KMS-11 (cell line): ENCODE results near the gene INO80B.
"Not testable (repeated sequence)": the region's sequence is repeated elsewhere in the genome, so short reads cannot be mapped to it uniquely, and the experiment has no call there.

Experiments used
- H2AFZ ChIP-seq: fragments of 200-600 bp; sonication (generic); 2 replicates; pipeline ENCODE4 v1.6.1; 2016; ENCODE audit warnings: antibody characterized with exemption, mixed run types, low read depth
- H3K27ac ChIP-seq: fragments of 200-600 bp; sonication (generic); 2 replicates; pipeline ENCODE4 v1.6.1; 2016; ENCODE audit warnings: mild to moderate bottlenecking, mixed run types
- H3K27me3 ChIP-seq: fragments of 200-600 bp; sonication (generic); 2 replicates; pipeline ENCODE4 v1.6.1; 2017; ENCODE audit warnings: mild to moderate bottlenecking, low read depth, mixed run types, moderate library complexity; ENCODE audit not compliant: insufficient read depth
- H3K36me3 ChIP-seq: fragments of 200-600 bp; sonication (generic); 2 replicates; pipeline ENCODE4 v1.6.1; 2017; ENCODE audit warnings: mild to moderate bottlenecking, mixed run types; ENCODE audit not compliant: insufficient read depth
- H3K4me1 ChIP-seq: fragments of 200-600 bp; sonication (generic); 2 replicates; pipeline ENCODE4 v1.6.1; 2016; ENCODE audit warnings: mild to moderate bottlenecking, low read depth, mixed run types; ENCODE audit not compliant: poor library complexity, severe bottlenecking
- H3K4me2 ChIP-seq: fragments of 200-600 bp; sonication (generic); 2 replicates; pipeline ENCODE4 v1.7.0; 2016; ENCODE audit warnings: mild to moderate bottlenecking, mixed run types
- H3K4me3 ChIP-seq: fragments of 200-600 bp; sonication (generic); IDR thresholded peaks from 2 replicates; pipeline ENCODE4 v1.6.1; 2017; ENCODE audit warnings: low read depth, low read length, mixed read lengths; ENCODE audit not compliant: insufficient read depth
- H3K79me2 ChIP-seq: fragments of 200-600 bp; sonication (generic); 2 replicates; pipeline ENCODE4 v1.6.1; 2016; ENCODE audit warnings: low read depth, mixed run types; ENCODE audit not compliant: insufficient read depth
- H3K9ac ChIP-seq: fragments of 200-600 bp; sonication (generic); 2 replicates; pipeline ENCODE4 v1.6.1; 2016; ENCODE audit warnings: mild to moderate bottlenecking, mixed run types
- H4K20me1 ChIP-seq: fragments of 200-600 bp; sonication (generic); 2 replicates; pipeline ENCODE4 v1.6.1; 2016; ENCODE audit warnings: mild to moderate bottlenecking, mixed run types; ENCODE audit not compliant: insufficient read depth
- CTCF ChIP-seq: fragments of 200-600 bp; sonication (generic); conservative IDR thresholded peaks from 2 replicates; pipeline ENCODE4 v1.6.1; 2017; ENCODE audit warnings: low read depth, mild to moderate bottlenecking, antibody characterized with exemption, low read length, moderate library complexity, mixed read lengths

The INO80B gene

GRCh38 chr2:74474899-74475298 lies 20.0 kb downstream of the INO80B start:
- Histone ChIP-seq H3K27ac (no peak overlapping the region), H4K20me1 (no peaks in the 10 kb centered on the region), H3K4me2 (no peak overlapping the region), H3K4me1 (peaks cover 25% of the 10 kb centered on the region), H3K9ac (no peak overlapping the region), H2AFZ (no peak overlapping the region), H3K79me2 (peaks cover 7% of the 10 kb centered on the region; the same call in 1 of the 2 replicates), H3K4me3 (no peak overlapping the region), H3K27me3 (no peaks in the 10 kb centered on the region), H3K36me3 (no peaks in the 10 kb centered on the region)
- peak; percentile 52 for TF ChIP-seq CTCF

GRCh38 chr2:74481431-74481830 lies 26.5 kb downstream of the INO80B start:
- H2AFZ ChIP-seq: no peak overlapping the region; the same call in 1 of the 2 replicates
- no peaks in the 10 kb centered on the region for H3K27me3 ChIP-seq
- H4K20me1 ChIP-seq: no peaks in the 10 kb centered on the region
- TF ChIP-seq CTCF: no peak
- peak overlapping the region; percentile 90; the same call in 1 of the 2 replicates for H3K9ac ChIP-seq
- peaks cover 15% of the 10 kb centered on the region for H3K4me1 ChIP-seq
- H3K4me2 ChIP-seq: peak overlapping the region; percentile 97
- H3K27ac ChIP-seq: no peak overlapping the region
- H3K4me3 ChIP-seq: no peak overlapping the region
- H3K79me2 ChIP-seq: peaks cover 18% of the 10 kb centered on the region
- no peaks in the 10 kb centered on the region for H3K36me3 ChIP-seq

GRCh38 chr2:74481961-74482800 lies 27.3 kb downstream of the INO80B start:
- TF ChIP-seq CTCF: no peak
- Histone ChIP-seq H3K79me2 (peaks cover 18% of the 10 kb centered on the region), H3K4me2 (peak overlapping the region; percentile 97), H2AFZ (peak overlapping the region; percentile 99), H3K4me3 (no peak overlapping the region), H3K36me3 (no peaks in the 10 kb centered on the region), H4K20me1 (no peaks in the 10 kb centered on the region), H3K9ac (peak overlapping the region; percentile 90), H3K27me3 (no peaks in the 10 kb centered on the region), H3K27ac (peak overlapping the region; percentile 75), H3K4me1 (peaks cover 15% of the 10 kb centered on the region)

- Histone ChIP-seq H4K20me1 (no peaks in the 10 kb centered on the region), H3K27ac (peak within 1 kb of the TSS; percentile 75), H3K4me3 (no peak within 1 kb of the TSS), H3K9ac (peak within 1 kb of the TSS; percentile 90), H3K27me3 (no peaks in the 10 kb centered on the region), H2AFZ (peak within 1 kb of the TSS; percentile 99), H3K79me2 (peaks cover 18% of the 10 kb centered on the region), H3K4me2 (peak within 1 kb of the TSS; percentile 97), H3K36me3 (no peaks in the 10 kb centered on the region), H3K4me1 (peaks cover 15% of the 10 kb centered on the region)
- TF ChIP-seq CTCF: peak; percentile 89
Measured at GRCh38 chr2:74482801-74483674, 28.2 kb downstream of the INO80B start, which contains the start of the genes CCDC142 and TTC31. Gene CCDC142, minus strand, starts transcription at chr2:74482998. Its CDS starts 161 bp downstream, at chr2:74482837. Gene TTC31, plus strand, starts transcription at chr2:74483081. Its CDS starts 15 bp downstream, at chr2:74483096.

- not testable (repeated sequence) for H4K20me1 ChIP-seq, H3K27ac ChIP-seq, H3K27me3 ChIP-seq, H3K4me3 ChIP-seq, H3K36me3 ChIP-seq
- Histone ChIP-seq H3K9ac (peak overlapping the region; percentile 90; the same call in 1 of the 2 replicates), H2AFZ (peak overlapping the region; percentile 99), H3K4me2 (peak overlapping the region; percentile 52), H3K4me1 (peaks cover 15% of the 10 kb centered on the region), H3K79me2 (peaks cover 18% of the 10 kb centered on the region)
Measured at GRCh38 chr2:74483675-74484164, 28.8 kb downstream of the INO80B start.
